22Rv1 (cell line): Measurements from ENCODE around the gene HLA-DQB1.

Source experiments
- H3K27ac ChIP-seq: fragments of 450-650 bp; 2 replicates; pipeline ENCODE4 v1.5.1; 2017
- ZFX ChIP-seq: fragments of 450-650 bp; IDR thresholded peaks from 2 replicates; pipeline ENCODE4 v1.6.1; 2017; ENCODE audit warnings: antibody characterized with exemption, borderline replicate concordance
- TF ChIP-seq, protein P1 (sequence below): fragments of 450-650 bp; IDR thresholded peaks from 2 replicates; pipeline ENCODE4 v1.5.1; 2017; ENCODE audit warnings: mild to moderate bottlenecking

Gene HLA-DQB1

DNA sequence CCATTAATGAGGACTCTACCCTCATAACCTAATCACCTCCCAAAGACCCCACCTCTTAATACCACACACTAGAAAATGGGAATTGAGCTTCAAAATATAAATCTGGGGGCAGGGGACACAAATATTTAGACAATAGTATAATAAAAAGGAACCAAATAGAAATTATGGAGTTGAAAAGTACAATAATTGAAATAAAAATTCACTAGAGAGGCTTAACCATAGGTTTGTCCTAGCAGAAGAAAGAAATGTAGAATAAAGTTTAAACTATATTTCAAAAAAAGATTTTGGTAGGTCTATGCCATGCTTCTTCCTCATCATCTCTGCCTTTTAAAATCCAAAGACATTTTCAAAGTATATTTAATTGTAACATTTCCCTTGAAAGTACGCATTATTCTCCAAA, 48.7 kb downstream of the HLA-DQB1 start:
- no peak for TF ChIP-seq ZFX
- TF ChIP-seq, protein P1, sequence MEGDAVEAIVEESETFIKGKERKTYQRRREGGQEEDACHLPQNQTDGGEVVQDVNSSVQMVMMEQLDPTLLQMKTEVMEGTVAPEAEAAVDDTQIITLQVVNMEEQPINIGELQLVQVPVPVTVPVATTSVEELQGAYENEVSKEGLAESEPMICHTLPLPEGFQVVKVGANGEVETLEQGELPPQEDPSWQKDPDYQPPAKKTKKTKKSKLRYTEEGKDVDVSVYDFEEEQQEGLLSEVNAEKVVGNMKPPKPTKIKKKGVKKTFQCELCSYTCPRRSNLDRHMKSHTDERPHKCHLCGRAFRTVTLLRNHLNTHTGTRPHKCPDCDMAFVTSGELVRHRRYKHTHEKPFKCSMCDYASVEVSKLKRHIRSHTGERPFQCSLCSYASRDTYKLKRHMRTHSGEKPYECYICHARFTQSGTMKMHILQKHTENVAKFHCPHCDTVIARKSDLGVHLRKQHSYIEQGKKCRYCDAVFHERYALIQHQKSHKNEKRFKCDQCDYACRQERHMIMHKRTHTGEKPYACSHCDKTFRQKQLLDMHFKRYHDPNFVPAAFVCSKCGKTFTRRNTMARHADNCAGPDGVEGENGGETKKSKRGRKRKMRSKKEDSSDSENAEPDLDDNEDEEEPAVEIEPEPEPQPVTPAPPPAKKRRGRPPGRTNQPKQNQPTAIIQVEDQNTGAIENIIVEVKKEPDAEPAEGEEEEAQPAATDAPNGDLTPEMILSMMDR: no peak
- H3K27ac ChIP-seq: no peak overlapping the region

DNA sequence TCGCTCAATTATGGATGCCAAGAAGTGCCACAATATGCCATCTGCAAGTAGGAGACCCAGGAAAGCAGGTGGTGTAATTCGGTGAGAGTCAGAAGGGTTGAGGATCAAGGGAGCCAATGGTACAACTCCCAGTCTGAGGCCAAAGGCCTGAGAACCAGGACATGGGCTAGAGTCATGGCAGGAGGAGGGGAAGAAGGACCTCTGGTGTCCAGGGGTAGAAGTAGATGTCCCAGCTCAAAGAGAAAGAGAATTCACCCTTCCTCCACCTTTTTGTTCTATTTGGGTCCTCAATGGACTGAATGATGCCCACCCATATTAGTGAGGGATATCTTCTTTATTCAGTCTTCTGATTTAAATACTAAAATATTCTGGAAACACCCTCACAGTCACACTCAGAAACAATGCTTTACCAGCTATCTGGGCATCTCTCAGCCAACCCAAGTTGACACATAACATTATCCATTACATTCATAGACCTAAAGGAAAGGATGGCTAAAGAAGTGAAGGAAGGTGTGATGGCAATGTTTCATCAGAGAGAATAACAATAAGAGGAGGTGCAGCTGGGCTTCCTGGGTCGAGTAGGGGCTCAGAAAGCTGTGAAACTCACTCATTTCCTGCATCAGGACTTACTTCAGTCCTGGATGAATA, 50.4 kb downstream of the HLA-DQB1 start:
- TF ChIP-seq, protein P1: no peak
- no peak for TF ChIP-seq ZFX
- H3K27ac ChIP-seq: no peak overlapping the region

DNA sequence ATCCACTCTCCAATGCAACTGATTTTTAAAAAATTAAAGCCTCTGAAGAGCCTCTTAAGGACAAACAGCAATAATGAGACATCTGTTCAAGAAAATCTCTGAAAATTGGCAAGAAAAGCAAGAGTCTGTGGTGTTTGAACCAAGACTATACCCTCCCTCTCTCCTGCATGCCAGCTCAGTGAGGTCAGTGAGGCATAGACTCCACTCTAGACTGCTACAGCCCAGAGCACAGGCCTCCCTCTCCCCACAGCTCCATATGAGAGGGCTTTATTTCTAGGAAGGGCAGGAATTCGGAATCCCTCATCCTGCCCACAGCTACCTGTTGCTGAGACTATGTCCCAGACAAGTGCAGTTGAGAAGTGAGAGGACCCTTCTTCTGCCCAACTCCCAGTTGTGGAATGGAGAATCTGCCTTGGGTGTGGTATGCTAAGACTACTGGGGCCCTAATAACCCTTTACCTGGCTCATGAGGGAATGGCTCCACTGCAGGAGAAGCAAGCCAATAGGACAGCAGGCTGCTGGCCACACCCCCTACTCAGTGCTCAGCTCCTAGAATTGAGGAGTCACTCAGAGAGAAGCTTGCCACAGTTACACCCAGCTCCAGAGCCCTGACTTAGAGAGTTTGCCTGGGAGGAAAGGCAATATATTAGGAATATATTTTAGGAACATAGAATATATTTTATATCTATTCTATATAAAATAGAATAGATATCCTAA, 51.9 kb downstream of the HLA-DQB1 start:
- no peak overlapping the region for H3K27ac ChIP-seq
- no peak for TF ChIP-seq ZFX
- TF ChIP-seq, protein P1: no peak

DNA sequence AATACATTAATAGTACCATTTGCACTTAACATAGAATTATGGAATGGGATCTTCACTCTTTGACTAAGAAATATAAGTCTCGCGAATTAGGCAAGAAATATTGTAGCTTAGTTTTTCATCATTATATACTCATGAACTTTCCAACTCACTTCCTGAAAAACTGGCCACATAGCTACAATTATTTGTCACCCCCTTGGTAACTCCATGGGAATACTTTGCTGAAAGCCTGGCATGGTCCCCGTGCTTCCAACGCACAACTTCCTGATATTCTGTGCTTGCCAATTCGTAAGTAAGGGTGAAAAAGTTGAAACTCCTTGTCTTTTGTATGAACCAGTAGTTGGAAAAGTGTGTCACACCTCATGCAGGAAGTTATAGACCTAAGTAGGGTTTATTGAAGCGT, 53.0 kb downstream of the HLA-DQB1 start:
- H3K27ac ChIP-seq: no peak overlapping the region
- TF ChIP-seq, protein P1: no peak
- TF ChIP-seq ZFX: no peak

DNA sequence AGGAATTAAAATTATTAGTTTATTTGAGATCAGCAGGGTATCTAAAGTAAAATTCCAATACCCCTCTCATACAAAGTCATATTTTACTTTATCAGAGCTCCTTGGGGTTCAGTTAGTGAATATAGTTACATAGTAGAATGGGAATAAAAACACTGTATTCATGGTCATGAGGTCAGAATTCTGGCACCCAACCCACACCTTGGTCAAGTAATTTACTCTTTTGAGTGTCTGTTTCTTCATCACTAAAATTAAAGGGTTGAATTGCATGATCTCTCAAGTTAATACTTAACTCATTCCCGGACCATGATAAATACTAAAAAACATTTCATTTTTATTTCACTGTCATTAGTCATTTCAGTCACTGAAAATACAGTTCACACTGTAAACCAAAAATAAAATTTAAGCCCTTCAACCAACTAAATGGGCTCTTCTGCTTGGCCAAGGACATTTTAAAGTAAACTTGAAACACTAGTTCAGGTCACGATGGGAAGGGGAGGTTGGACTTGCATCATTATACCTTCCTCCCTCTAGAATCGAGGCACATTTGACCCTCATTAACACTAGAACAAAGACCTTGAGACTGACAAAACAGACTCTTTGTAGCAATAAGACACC, 55.7 kb downstream of the HLA-DQB1 start:
- no peak for TF ChIP-seq ZFX
- TF ChIP-seq, protein P1: no peak
- H3K27ac ChIP-seq: no peak overlapping the region

DNA sequence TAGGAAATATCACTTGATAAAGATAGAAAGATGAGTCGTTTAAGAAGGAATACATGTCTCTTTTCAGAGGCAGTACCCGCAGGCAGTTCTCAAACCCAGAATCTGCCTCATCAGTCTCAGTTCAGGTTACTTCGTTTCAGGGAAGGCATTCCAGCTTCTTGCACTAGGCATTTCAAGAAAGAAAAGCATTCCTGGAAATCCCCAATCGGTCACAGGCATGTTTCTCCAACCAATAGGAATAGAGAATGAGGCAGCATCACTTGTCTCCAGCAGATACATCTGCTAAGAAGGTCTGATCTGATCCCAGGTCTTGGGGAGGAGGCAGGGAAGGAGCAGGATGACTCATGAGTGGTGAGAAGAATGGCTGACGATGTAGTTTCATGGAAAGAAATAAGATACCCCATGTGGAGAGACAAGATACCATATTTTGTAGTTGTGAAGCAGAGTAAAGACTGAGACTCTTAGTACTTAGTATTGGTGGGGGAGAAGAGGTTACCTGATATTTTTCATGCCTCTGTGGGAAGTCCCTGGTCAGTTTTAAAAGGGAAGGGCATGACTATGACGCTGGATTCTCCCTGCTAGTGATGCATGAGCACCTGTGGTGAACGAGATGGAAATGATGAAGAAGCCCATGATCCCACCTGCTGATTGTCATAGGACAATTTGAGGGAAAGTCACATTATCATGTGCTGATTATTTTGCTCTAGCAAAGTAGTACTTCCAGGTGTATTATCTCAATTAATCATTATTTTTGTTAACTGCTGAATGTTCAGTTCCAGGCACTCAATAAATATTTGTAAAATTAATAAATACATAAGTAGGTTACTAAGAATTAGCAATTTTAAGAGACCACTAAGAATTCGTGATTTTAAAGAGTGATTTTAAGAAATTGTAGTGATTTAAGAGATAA, 56.5 kb downstream of the HLA-DQB1 start:
- H3K27ac ChIP-seq: no peak overlapping the region
- no peak for TF ChIP-seq ZFX
- TF ChIP-seq, protein P1: no peak
